DMS53 (cell line): ENCODE data around the gene STYXL2.

Source experiments
- DNase-seq: peaks from one replicate; lab custom pipeline; 2025; lab: John Stamatoyannopoulos, UW

STYXL2 gene

GRCh38 chr1:167136806-167137205 lies 42.9 kb downstream of the STYXL2 start:
- DNase-seq = no peak

- no peak for DNase-seq
These were observed 43.5 kb downstream of the STYXL2 start for GRCh38 chr1:167137332-167137781.

GRCh38 chr1:167137793-167138510 lies 44.1 kb downstream of the STYXL2 start:
- DNase-seq = no peak

- DNase-seq = no peak
These were observed 44.8 kb downstream of the STYXL2 start for GRCh38 chr1:167138703-167139102.

GRCh38 chr1:167141963-167142362 lies 48.1 kb downstream of the STYXL2 start:
- DNase-seq = no peak
